Measurements from ENCODE around the gene DLGAP1. TPM values are rescaled to one million over a fixed set of nuclear protein-coding genes. Genes with fewer than 3 reads are reported as not detected.
A peak's percentile ranks its signal among the peaks of the same experiment; 100 is the strongest.

Gene DLGAP1
- total and polyA plus RNA-seq, 2 of the 13 experiments (the other 11 are each of a cell fraction or from before 2014, with no cell fraction given), result 0.01 TPM; not detected in 1

DNA sequence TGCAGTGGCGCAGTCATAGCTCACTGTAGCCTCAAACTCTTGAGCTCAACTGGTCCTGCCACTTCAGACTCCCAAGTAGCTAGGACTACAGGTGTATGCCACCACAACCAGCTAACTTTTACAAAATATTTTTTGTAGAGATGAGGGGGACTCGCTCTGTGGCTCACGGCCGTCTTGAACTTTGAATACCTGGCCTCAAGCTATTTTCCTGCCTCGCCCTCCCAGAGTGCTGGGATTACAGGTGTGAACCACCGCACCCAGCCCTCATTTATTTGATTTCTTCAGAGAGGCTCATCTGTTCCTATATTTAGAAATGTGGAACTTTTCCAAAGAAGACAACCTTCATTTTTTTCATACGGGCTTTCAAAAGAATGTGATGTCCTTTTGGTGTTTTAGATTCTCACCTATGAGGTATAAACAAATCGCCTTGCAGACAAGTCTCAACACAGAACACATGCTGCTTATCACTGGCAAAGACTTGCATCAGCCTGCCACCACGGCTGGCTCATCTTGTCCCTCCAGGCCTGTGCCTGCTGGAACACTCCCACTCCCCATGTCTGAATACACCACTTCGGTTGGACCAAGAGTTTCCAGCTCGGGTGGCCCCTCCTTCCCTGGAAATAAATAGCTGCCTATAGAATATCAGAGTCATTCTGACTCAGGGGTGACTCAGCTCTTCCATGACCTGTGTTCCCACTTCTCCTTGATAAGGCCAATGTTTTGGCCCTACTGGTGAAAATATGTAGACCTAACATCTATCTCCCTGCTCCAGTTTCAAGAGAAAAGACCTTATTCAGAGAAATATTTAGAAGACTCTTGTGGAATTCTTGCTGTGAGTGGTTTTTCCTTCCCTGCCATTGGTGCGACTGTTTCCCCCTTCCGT lies 802.5 kb downstream of the DLGAP1 start (continued):
- TF ChIP-seq, protein P1, sequence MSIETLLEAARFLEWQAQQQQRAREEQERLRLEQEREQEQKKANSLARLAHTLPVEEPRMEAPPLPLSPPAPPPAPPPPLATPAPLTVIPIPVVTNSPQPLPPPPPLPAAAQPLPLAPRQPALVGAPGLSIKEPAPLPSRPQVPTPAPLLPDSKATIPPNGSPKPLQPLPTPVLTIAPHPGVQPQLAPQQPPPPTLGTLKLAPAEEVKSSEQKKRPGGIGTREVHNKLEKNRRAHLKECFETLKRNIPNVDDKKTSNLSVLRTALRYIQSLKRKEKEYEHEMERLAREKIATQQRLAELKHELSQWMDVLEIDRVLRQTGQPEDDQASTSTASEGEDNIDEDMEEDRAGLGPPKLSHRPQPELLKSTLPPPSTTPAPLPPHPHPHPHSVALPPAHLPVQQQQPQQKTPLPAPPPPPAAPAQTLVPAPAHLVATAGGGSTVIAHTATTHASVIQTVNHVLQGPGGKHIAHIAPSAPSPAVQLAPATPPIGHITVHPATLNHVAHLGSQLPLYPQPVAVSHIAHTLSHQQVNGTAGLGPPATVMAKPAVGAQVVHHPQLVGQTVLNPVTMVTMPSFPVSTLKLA (IDR thresholded peaks at IDR 0.05), result no peak
- TF ChIP-seq NONO (IDR thresholded peaks at IDR 0.05) (no peak), NONO (CRISPR knock-in tag; conservative IDR thresholded peaks at IDR 0.05) (no peak), HMGA1 (CRISPR knock-in tag; conservative IDR thresholded peaks at IDR 0.05) (no peak), HCFC1 (IDR thresholded peaks at IDR 0.05; ENCODE audit: low read depth, low read length) (no peak), ZFX (CRISPR knock-in tag; IDR thresholded peaks at IDR 0.05; ENCODE audit: low read depth) (peak; percentile 36; the same call in 1 of the 2 replicates), IRF2 (CRISPR knock-in tag; IDR thresholded peaks at IDR 0.05) (peak; percentile 40; the same call in 1 of the 2 replicates), ZSCAN12 (CRISPR knock-in tag; IDR thresholded peaks at IDR 0.05) (no peak)
- TF ChIP-seq, protein P2, sequence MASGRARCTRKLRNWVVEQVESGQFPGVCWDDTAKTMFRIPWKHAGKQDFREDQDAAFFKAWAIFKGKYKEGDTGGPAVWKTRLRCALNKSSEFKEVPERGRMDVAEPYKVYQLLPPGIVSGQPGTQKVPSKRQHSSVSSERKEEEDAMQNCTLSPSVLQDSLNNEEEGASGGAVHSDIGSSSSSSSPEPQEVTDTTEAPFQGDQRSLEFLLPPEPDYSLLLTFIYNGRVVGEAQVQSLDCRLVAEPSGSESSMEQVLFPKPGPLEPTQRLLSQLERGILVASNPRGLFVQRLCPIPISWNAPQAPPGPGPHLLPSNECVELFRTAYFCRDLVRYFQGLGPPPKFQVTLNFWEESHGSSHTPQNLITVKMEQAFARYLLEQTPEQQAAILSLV (CRISPR knock-in tag; IDR thresholded peaks at IDR 0.05; ENCODE audit: borderline replicate concordance), result peak; percentile 37; the same call in 1 of the 2 replicates
- TF ChIP-seq, protein P3, sequence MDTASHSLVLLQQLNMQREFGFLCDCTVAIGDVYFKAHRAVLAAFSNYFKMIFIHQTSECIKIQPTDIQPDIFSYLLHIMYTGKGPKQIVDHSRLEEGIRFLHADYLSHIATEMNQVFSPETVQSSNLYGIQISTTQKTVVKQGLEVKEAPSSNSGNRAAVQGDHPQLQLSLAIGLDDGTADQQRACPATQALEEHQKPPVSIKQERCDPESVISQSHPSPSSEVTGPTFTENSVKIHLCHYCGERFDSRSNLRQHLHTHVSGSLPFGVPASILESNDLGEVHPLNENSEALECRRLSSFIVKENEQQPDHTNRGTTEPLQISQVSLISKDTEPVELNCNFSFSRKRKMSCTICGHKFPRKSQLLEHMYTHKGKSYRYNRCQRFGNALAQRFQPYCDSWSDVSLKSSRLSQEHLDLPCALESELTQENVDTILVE (CRISPR knock-in tag; IDR thresholded peaks at IDR 0.05), result peak; percentile 71; the same call in 1 of the 2 replicates
- TF ChIP-seq, protein P4, sequence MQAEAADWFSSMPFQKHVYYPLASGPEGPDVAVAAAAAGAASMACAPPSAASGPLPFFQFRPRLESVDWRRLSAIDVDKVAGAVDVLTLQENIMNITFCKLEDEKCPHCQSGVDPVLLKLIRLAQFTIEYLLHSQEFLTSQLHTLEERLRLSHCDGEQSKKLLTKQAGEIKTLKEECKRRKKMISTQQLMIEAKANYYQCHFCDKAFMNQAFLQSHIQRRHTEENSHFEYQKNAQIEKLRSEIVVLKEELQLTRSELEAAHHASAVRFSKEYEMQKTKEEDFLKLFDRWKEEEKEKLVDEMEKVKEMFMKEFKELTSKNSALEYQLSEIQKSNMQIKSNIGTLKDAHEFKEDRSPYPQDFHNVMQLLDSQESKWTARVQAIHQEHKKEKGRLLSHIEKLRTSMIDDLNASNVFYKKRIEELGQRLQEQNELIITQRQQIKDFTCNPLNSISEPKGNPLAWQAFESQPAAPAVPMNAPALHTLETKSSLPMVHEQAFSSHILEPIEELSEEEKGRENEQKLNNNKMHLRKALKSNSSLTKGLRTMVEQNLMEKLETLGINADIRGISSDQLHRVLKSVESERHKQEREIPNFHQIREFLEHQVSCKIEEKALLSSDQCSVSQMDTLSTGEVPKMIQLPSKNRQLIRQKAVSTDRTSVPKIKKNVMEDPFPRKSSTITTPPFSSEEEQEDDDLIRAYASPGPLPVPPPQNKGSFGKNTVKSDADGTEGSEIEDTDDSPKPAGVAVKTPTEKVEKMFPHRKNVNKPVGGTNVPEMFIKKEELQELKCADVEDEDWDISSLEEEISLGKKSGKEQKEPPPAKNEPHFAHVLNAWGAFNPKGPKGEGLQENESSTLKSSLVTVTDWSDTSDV (CRISPR knock-in tag; IDR thresholded peaks at IDR 0.05), result no peak
- TF ChIP-seq, protein P5, sequence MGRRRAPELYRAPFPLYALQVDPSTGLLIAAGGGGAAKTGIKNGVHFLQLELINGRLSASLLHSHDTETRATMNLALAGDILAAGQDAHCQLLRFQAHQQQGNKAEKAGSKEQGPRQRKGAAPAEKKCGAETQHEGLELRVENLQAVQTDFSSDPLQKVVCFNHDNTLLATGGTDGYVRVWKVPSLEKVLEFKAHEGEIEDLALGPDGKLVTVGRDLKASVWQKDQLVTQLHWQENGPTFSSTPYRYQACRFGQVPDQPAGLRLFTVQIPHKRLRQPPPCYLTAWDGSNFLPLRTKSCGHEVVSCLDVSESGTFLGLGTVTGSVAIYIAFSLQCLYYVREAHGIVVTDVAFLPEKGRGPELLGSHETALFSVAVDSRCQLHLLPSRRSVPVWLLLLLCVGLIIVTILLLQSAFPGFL (CRISPR knock-in tag; IDR thresholded peaks at IDR 0.05), result no peak
- TF ChIP-seq, protein P6, sequence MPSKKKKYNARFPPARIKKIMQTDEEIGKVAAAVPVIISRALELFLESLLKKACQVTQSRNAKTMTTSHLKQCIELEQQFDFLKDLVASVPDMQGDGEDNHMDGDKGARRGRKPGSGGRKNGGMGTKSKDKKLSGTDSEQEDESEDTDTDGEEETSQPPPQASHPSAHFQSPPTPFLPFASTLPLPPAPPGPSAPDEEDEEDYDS (CRISPR knock-in tag; IDR thresholded peaks at IDR 0.05), result peak; percentile 73

Measured in HepG2 (cell line).